LNCaP clone FGC (cell line): ENCODE data around the gene RNF145.
"Not testable (repeated sequence)": the region's sequence is repeated elsewhere in the genome, so short reads cannot be mapped to it uniquely, and the experiment has no call there.

Experiments used
- DNase-seq: peaks from one replicate; pipeline ENCODE4 v3.0.0-alpha.2; 2011; ENCODE audit warnings: low read depth
- H3K4me3 ChIP-seq: 2 replicates; pipeline ENCODE4 v1.5.1; 2011; ENCODE audit warnings: mild to moderate bottlenecking, low read depth, low read length, control low read depth
- TF ChIP-seq, protein P1 (sequence below): IDR thresholded peaks from 2 replicates; pipeline ENCODE4 v1.5.1; 2012; ENCODE audit warnings: mild to moderate bottlenecking; ENCODE audit not compliant: control insufficient read depth, insufficient read depth; ENCODE audit errors: extremely low read depth

The RNF145 gene

DNA sequence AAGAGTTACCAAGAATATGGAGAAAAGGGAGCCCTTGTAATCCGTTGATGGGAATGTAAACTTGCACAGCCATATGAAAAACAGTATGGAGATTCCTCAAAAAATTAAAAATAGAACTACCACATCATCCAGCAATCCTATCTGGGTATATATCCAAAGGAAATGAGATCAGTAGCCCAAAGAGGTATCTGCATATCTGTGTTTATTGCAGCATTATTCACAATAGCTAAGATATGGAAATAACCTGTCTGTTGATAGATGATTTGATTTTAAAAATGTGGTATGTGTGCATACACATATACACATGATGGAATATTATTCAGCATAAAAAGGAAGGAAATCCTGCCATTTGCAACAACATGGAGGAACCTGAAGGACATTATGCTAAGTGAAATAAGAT is 61.4 kb downstream of the RNF145 start:
- H3K4me3 ChIP-seq: no peak overlapping the region
- TF ChIP-seq, protein P1, sequence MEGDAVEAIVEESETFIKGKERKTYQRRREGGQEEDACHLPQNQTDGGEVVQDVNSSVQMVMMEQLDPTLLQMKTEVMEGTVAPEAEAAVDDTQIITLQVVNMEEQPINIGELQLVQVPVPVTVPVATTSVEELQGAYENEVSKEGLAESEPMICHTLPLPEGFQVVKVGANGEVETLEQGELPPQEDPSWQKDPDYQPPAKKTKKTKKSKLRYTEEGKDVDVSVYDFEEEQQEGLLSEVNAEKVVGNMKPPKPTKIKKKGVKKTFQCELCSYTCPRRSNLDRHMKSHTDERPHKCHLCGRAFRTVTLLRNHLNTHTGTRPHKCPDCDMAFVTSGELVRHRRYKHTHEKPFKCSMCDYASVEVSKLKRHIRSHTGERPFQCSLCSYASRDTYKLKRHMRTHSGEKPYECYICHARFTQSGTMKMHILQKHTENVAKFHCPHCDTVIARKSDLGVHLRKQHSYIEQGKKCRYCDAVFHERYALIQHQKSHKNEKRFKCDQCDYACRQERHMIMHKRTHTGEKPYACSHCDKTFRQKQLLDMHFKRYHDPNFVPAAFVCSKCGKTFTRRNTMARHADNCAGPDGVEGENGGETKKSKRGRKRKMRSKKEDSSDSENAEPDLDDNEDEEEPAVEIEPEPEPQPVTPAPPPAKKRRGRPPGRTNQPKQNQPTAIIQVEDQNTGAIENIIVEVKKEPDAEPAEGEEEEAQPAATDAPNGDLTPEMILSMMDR: no peak
- DNase-seq: no peak

DNA sequence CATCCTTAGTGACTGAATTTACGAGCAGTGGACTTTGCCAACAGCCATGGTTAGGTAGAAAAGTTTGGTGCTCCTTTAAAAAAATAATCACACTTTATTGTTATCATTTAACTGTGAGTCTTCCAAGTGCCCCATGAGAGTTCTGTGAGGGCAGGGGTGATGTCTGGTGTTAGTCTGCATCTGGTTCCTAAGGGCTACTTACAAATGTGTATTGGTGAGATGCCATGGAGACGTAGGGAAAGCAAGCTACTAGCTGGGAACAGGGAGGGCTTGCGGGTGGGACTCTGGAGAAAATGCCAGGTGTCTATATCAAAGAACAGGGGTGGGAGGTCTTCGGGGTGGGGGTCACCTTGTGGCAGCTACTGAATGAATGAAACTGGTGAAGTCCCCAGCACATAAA is 62.5 kb downstream of the RNF145 start:
- TF ChIP-seq, protein P1: no peak
- DNase-seq: no peak
- H3K4me3 ChIP-seq: no peak overlapping the region

DNA sequence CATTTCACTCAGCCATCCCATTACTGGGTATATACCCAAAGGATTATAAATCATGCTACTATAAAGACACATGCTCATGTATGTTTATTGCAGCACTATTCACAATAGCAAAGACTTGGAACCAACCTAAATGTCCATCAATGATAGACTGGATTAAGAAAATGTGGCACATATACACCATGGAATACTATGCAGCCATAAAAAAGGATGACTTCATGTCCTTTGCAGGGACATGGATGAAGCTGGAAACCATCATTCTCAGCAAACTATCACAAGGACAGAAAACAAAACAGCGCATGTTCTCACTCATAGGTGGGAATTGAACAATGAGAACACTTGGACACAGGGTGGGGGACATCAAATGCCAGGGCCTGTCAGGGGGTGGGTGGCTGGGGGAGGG is 64.2 kb downstream of the RNF145 start:
- not testable (repeated sequence) for H3K4me3 ChIP-seq, DNase-seq

DNA sequence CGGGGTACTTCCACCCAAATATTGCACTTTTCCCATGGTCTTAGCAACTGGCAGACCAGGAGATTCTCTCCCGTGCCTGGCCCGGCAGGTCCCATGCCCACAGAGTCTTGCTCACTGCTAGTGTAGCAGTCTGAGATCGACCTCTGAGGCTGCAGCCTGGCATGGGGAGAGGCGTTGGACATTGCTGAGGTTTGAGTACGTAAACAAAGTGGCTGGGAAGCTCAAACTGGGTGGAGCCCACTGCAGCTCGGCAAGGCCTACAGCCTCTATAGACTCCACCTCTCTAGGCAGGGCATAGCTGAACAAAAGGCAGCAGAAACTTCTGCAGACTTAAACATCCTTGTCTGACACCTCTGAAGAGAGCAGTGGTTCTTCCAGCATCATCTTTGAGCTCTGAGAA is 69.6 kb downstream of the RNF145 start:
- TF ChIP-seq, protein P1: no peak
- H3K4me3 ChIP-seq: no peak overlapping the region
- DNase-seq: no peak

DNA sequence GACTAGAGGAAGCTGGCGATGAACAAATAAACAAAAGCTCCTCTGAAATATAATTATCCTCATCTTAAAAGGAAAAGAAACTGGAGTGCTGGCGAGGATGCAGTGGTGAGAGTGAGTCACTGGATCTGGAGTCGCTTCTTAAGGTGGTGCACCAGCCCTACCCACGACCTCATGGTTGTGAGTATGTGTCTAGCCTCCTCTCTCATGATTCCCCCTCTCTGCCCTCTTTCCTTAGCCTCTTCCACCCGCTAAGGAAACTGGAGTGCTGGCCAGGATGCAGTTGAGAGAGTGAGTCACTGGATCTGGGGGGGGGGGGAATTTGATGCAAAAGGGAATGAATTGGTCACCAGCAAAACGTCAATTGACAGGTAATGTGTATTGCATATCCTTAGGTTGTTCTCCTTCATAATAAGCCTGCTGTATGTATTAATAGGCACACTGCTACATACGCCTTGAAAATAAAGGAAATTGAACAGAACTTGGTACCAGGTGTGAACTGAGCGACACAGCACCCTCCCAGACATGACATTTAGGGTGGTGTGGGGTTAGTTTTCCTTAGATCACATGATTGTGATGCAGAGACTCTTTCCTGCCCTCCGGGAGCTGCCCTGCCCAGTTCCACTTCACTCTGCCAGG is 73.3 kb downstream of the RNF145 start:
- no peak for DNase-seq
- H3K4me3 ChIP-seq: no peak overlapping the region
- TF ChIP-seq, protein P1: no peak

DNA sequence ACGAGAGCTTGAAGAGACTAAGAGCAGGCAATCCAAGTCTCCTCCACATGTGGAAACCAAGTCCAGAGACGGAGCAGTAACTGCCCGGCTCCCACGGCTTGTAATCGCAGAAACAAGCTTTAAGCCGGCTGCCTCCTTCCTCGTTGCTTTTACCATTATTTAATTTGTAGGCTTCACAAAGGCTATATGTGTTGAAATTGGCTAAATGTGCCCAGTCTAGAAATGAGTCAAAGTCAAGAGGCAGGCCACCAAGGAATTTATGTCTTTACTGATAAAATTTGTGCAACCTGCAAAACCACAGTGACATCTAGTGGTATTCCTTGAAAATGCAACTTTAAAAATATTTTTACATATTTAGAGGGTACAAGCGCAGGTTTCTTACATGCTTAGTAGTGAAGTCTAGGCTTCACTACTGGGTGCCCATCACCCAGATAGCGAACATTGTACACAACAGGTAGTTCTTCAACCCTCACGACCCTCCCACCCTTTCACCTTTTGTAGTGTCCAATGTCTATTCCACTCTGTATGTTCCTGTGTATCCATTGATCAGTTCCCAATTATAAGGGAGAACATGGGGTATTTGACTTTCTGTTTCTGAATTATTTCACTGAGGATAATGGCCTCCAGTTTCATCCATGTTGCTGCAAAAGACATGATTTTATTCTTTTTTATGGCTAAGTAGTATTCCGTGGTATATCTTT is 76.2 kb downstream of the RNF145 start:
- no peak overlapping the region for H3K4me3 ChIP-seq
- peak; percentile 14 for DNase-seq
- TF ChIP-seq, protein P1: peak; percentile 63

DNA sequence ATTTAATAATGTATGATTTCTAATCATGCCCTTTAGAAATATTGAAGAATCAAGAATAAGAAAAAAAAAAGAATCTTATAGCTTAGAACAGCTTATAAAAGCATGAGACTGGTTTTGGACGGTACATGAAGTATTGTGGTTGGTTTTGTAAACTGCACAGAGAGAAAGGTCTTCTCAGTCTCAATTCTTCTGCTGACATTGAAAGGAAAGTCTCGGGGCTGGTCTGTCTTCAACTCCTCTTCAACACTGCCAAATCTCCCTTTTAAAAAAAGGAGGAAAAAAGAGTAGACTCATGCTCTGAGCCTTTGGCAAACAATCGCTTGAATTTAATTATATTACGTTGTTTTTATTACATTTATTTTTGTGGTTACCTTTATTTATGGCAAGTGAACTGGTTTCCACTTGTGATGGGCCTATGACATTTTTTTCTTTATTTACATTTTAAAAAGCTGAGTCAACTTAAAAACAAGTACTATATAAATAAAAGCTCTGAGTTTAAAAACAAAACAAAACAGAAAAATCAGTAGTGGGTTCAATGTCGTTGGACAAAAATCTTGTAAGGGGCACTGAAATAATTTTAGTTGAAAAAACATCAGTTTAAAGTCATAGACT is 76.8 kb downstream of the RNF145 start:
- no peak for DNase-seq
- H3K4me3 ChIP-seq: no peak overlapping the region
- TF ChIP-seq, protein P1: no peak
